WI38 (cell line): ENCODE results near the gene PCDHA1.

Source experiments
- H3K4me3 ChIP-seq: 2 replicates; pipeline ENCODE4 v1.5.1; 2011; ENCODE audit warnings: low read depth, mild to moderate bottlenecking, control low read depth, low read length
- TF ChIP-seq, protein P1 (sequence below): IDR thresholded peaks from 2 replicates; pipeline ENCODE4 v1.5.1; 2012; ENCODE audit warnings: low read depth, mild to moderate bottlenecking, control low read depth, low read length

PCDHA1 gene

DNA sequence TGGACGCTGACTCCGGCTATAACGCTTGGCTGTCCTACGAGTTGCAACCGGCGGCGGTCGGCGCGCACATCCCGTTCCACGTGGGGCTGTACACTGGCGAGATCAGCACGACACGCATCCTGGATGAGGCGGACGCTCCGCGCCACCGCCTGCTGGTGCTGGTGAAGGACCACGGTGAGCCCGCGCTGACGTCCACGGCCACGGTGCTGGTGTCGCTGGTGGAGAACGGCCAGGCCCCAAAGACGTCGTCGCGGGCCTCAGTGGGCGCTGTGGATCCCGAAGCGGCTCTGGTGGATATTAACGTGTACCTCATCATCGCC lies 91.3 kb downstream of the PCDHA1 start:
- TF ChIP-seq, protein P1, sequence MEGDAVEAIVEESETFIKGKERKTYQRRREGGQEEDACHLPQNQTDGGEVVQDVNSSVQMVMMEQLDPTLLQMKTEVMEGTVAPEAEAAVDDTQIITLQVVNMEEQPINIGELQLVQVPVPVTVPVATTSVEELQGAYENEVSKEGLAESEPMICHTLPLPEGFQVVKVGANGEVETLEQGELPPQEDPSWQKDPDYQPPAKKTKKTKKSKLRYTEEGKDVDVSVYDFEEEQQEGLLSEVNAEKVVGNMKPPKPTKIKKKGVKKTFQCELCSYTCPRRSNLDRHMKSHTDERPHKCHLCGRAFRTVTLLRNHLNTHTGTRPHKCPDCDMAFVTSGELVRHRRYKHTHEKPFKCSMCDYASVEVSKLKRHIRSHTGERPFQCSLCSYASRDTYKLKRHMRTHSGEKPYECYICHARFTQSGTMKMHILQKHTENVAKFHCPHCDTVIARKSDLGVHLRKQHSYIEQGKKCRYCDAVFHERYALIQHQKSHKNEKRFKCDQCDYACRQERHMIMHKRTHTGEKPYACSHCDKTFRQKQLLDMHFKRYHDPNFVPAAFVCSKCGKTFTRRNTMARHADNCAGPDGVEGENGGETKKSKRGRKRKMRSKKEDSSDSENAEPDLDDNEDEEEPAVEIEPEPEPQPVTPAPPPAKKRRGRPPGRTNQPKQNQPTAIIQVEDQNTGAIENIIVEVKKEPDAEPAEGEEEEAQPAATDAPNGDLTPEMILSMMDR, result no peak
- H3K4me3 ChIP-seq, result no peak overlapping the region

DNA sequence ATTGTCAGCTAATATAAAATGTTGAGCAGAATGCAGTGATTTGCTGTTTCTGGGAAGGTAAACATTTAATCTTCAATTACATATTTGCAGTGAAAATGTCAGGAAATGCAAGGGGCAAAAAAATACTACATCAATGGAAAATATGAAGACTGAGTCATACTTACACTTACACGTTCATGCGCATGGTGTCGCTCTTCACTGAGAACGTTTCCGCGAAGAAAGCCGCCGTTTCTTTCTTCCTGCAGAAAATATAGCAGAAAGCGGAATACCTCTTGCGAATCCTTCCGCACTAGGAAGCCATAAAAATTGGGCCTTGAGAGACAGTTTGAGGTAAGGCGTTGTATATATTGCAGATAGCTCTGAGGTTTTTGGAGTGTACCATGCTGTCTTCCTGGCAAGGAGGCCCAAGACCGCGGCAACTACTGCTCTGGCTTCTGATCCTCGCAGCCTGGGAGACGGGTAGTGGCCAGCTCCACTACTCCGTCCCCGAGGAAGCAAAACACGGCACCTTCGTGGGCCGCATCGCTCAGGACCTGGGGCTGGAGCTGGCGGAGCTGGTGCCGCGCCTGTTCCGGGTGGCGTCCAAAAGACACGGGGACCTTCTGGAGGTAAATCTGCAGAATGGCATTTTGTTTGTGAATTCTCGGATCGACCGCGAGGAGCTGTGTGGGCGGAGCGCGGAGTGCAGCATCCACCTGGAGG lies 96.1 kb downstream of the PCDHA1 start, which contains the start of gene PCDHA13:
PCDHA13 (plus strand) TSS at position 236 of the 702 bp plus-strand sequence; CDS start at position 381, 145 bp downstream.
- TF ChIP-seq, protein P1, result no peak
- no peak within 1 kb of the TSS for H3K4me3 ChIP-seq

DNA sequence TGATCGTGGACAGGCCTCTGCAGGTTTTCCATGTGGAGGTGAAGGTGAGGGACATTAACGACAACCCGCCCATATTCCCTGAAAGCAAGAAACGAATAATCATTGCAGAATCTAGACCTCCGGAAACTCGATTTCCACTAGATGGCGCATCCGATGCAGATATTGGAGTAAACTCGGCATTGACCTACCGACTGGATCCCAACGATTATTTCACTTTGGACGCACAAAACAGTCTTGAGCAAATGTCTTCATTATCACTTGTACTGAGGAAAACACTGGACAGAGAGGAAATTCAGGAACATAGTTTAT lies 96.6 kb downstream of the PCDHA1 start:
- TF ChIP-seq, protein P1, result no peak
- no peak overlapping the region for H3K4me3 ChIP-seq

DNA sequence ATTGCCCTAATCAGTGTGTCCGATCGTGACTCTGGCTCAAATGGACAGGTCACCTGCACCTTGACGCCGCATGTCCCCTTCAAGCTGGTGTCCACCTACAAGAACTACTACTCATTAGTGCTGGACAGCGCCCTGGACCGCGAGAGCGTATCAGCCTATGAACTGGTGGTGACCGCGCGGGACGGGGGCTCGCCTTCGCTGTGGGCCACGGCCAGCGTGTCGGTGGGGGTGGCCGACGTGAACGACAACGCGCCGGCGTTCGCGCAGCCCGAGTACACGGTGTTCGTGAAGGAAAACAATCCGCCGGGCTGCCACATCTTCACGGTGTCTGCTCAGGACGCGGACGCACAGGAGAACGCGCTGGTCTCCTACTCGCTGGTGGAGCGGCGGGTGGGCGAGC lies 97.4 kb downstream of the PCDHA1 start:
- TF ChIP-seq, protein P1, result no peak
- H3K4me3 ChIP-seq, result no peak overlapping the region

DNA sequence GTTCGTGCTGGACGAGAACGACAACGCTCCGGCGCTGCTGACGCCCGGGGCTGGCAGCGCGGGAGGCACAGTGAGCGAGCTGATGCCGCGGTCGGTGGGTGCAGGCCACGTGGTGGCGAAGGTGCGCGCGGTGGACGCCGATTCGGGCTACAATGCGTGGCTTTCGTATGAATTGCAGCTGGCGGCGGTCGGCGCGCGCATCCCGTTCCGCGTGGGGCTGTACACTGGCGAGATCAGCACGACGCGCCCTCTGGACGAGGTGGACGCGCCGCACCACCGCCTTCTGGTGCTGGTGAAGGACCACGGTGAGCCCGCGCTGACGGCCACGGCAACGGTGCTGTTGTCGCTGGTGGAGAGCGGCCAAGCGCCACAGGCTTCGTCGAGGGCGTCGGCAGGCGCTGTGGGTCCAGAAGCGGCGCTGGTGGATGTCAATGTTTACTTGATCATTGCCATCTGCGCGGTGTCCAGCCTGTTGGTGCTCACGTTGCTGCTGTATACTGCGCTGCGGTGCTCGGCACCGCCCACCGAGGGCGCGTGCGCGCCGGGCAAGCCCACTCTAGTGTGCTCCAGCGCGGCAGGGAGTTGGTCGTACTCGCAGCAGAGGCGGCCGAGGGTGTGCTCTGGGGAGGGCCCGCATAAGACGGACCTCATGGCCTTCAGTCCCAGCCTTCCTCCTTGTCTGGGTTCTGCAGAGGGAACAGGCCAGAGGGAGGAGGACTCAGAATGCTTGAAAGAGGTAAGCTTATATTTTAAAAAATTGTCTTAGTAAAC lies 98.2 kb downstream of the PCDHA1 start:
- H3K4me3 ChIP-seq, result no peak overlapping the region
- TF ChIP-seq, protein P1, result no peak

DNA sequence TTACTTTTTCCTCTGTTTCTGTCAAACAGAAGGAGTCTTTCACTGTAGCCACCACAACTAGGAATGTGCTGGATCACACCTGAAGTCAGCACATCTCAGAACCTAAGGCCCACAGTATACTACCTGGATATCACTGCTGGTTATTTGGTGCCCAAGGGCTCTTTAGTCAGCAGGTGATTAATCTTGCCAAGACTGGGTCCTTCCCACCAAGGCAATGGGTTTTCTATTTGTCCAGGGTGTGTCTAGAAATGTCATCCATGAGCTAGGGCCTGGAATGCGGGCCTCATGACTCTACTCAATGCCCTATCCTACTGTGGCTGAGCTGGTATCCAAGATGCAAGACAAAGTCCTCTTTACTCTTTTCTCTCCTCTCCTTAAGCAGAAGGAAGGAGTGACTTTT lies 130.4 kb downstream of the PCDHA1 start:
- TF ChIP-seq, protein P1, result no peak
- H3K4me3 ChIP-seq, result no peak overlapping the region

DNA sequence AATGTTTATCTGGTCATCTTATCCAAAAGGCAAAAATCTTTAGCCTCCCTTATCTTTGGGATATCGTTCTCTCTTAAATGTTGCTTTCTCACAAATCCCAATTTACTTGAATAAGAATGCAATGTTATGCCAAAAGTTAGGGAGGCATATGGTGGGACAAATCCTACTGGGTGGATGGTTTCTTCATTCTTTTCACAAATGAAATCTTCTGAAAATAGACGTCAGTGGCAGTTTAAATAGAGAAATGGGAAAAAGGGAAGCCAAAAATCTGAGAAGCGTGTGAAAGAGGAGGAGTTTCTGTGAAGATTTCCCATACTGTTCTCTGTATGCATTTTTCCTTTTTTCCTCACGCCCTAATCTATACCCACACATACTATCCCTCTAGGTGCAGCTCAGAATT lies 137.7 kb downstream of the PCDHA1 start:
- H3K4me3 ChIP-seq, result no peak overlapping the region
- TF ChIP-seq, protein P1, result no peak
